Measurements from ENCODE around the gene GSE1.

DNA sequence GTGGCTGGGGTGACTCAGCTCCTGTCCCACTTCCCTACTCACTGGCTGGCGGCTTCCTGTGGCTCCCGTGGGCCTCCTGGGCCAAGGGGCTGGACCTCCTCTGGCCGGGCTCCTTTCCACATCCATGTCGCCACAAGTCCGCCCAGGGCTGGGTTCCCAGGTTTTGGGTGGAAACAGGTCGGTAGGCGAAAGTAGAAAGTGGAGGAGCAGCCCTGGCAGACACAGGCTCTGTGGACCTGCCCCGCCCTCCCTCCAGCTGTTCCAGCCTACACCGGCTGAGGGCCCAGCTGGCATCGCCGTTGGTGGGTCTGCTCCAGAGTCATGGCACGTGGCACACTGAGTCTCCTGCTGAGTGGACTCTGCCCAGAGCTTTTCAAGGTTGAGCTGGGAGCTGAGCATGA lies 28.7 kb downstream of the GSE1 start:
- TF ChIP-seq CTCF (IDR thresholded peaks at IDR 0.05 in 4 of 5, conservative IDR thresholded peaks at IDR 0.05 in 1 of 5) (no peak), POLR2A (IDR thresholded peaks at IDR 0.05) (peak; percentile 32 to 38)

Data from gastrocnemius medialis (tissue), 4 donors.